Measurements from ENCODE around the gene MRTFA. TPM values are rescaled to one million over a fixed set of nuclear protein-coding genes. Genes with fewer than 3 reads are reported as not detected.
"Not testable (repeated sequence)": the region's sequence is repeated elsewhere in the genome, so short reads cannot be mapped to it uniquely, and the experiment has no call there.

The MRTFA gene
- total RNA-seq, 1 donor from 2014 or later = 12.8 TPM

DNA sequence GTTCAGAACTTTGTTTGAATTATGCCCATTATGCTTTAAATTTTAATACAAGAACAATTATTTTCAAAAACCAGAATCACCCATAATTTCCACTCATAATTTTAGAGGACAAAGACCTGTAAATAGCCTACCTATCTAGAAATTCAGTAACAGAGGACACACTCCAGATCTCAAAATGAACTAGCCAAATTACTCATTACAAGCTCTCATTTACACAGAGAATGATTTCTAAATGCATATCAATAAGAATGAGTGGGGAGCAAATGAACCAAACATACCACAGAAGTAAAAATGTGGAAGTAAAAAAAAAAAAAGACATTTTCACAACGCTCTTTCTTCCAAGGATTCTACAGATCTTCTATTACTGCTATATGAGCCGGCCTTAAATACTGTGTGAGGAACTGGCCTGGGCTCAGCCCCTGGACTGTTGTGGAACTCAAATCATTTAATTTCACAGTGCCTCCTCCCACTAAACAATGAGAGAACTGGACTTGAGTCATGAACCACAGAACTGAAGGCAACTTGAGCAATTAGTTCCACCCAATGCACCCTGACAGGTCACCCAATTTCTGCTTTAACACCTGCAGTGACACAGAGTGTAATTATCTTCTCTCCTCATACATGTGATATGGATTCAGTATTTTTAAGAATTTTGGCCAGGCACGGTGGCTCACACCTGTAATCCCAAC is 8.0 kb downstream of the MRTFA start:
- no peak for ATAC-seq

GRCh38 chr22:40627612-40628011 is 8.9 kb downstream of the MRTFA start:
- peak; percentile 53 for ATAC-seq

More for the DNA sequence above, 8.0 kb downstream of the MRTFA start:
- DNase-seq (ENCODE audit: low spot score) = no peak

DNA sequence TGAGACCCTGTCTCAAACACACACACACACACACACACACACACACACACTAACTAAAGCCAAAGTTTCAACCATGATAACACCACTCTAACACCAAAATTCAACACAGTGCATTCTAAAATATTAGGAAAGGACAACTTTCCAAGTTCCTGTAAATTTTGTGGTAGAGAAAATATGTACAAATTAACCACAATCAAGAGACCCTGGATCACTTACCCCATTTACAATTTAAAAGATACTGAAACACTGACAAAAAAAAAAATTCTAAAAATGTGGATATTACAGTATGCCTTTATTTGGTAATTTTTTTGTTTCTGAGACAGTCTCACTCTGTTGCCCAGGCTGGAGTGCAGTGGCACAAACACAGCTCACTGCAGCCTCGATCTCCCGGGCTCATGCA is 9.7 kb downstream of the MRTFA start:
- ATAC-seq = no peak

More at GRCh38 chr22:40627612-40628011, 8.9 kb downstream of the MRTFA start:
- DNase-seq (ENCODE audit: low spot score) = no peak

GRCh38 chr22:40625794-40626193 is 10.7 kb downstream of the MRTFA start:
- not testable (repeated sequence) for DNase-seq (ENCODE audit: low spot score); ATAC-seq

More for the DNA sequence above, 9.7 kb downstream of the MRTFA start:
- DNase-seq (ENCODE audit: low spot score) = no peak

GRCh38 chr22:40625281-40625680 is 11.2 kb downstream of the MRTFA start:
- DNase-seq (ENCODE audit: low spot score); ATAC-seq: not testable (repeated sequence)

DNA sequence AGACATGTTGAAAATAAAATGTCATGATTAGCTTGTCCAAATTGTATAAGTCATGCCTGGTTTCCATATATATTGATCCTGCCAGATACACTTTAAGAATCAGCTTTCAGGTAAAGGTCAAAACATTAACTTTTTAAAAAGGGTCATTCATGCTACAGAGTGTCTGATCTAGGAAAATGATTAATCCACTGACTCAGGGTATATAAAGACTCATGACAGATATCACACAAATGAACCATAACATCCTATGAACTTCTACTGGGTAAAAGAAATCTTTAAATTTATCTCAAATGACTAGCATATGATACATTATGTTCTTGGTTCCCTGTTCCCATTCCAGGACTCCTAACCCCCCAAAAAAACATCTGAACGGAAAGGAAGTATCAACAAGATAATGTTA is 11.7 kb downstream of the MRTFA start:
- DNase-seq (ENCODE audit: low spot score) (no peak), ATAC-seq (no peak)

GRCh38 chr22:40621309-40622151 is 15.0 kb downstream of the MRTFA start:
- no peak for DNase-seq (ENCODE audit: low spot score)
- ATAC-seq = no peak

DNA sequence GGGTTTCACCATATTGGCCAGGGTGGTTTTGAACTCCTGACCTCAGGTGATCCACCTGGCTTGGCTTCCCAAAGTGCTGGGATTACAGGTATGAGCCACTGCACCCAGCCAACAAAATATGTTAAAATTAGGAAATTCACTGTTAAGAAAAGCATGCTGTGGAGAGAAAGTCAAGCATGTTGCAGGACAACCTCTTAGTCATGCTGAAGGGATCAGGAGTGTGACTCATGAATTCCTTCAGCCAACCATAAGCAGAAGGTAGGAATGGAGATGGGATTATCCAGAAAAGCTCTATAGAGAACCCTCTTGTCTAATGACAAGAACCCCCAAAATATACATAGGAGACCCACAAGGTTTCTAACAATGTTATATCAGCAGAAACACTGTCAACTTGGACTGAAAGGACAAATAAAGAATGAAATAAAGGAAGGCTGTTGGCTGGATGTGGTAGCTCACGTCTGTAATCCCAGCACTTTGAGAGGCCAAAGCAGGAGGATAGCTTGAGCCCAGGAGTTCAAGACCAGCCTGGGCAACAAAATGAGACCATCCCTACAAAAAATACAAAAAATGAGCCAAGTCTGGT is 16.0 kb downstream of the MRTFA start:
- ATAC-seq = no peak
- DNase-seq (ENCODE audit: low spot score) = no peak

DNA sequence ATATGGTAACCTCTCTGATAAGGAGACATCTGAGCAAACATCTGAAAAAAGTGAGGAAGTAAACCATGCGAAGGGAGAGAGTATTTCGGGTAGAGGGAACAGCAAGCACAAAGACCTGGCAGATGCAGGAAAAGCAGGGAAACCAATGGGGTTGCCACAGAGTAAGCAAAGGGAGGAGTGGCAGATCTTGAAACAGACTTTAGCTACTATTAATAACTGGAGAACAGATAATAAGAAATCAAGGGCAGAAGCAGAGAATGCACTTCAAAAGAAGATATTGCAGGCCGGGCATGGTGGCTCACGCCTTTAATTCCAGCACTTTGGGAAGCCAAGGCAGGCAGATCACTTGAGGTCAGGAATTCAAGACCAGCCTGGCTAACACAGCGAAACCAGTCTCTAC is 18.1 kb downstream of the MRTFA start:
- ATAC-seq (no peak), DNase-seq (ENCODE audit: low spot score) (no peak)

- ATAC-seq (no peak), DNase-seq (ENCODE audit: low spot score) (no peak)
Measured at GRCh38 chr22:40616578-40616977, 19.9 kb downstream of the MRTFA start.

DNA sequence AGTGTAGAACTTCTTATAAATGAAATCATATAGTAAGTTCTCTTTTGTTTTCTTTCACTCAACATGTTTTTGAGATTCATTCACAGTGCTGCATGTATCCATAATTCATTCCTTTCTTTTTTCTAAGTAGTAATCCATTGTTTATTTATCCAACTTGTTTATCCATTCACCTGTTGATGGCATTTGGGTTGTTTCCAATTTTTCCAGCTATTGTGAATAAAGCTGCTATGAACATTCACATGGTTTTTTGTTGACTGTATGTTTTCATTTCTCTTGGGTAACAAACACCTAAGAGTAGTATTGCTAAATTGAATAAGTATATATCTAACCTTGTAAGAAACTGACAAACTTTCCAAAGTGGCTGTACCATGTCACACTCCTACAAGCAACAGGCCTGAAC is 23.5 kb downstream of the MRTFA start:
- no peak for ATAC-seq
- no peak for DNase-seq (ENCODE audit: low spot score)

GRCh38 chr22:40612291-40612751 is 24.2 kb downstream of the MRTFA start:
- DNase-seq (ENCODE audit: low spot score) (no peak), ATAC-seq (no peak)

- no peak for DNase-seq (ENCODE audit: low spot score)
- no peak for ATAC-seq
Measured at GRCh38 chr22:40611606-40612005, 24.9 kb downstream of the MRTFA start.

DNA sequence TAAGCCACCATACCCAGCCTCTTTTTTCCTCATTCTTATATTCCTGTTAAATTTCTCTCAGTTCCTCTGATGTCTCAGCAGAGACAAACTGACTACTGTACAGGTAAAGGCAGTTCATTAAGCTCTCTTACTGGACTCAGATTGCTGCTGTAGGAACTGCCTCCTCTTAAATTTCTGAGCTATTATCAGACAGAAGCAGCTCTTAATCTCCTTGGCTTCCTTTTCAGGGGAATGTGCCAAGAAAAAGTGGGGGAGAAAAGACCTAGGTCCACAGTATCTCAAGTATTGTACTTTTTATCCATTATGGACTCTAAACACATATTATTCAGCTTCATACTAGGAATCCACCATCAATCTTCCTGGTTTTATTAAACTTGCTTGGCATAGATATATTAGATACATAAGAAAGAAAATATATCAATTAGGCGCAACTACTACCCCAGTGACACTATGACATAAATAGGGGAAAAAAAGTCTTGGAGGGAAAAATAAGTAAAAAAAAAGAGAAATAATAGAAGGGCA is 26.1 kb downstream of the MRTFA start:
- DNase-seq (ENCODE audit: low spot score) = no peak

GRCh38 chr22:40609216-40609615 is 27.3 kb downstream of the MRTFA start:
- DNase-seq (ENCODE audit: low spot score) = no peak
- no peak for ATAC-seq

More for the DNA sequence above, 26.1 kb downstream of the MRTFA start:
- no peak for ATAC-seq

GRCh38 chr22:40607506-40607905 is 29.0 kb downstream of the MRTFA start:
- peak; percentile 25 for ATAC-seq
- DNase-seq (ENCODE audit: low spot score) = no peak

DNA sequence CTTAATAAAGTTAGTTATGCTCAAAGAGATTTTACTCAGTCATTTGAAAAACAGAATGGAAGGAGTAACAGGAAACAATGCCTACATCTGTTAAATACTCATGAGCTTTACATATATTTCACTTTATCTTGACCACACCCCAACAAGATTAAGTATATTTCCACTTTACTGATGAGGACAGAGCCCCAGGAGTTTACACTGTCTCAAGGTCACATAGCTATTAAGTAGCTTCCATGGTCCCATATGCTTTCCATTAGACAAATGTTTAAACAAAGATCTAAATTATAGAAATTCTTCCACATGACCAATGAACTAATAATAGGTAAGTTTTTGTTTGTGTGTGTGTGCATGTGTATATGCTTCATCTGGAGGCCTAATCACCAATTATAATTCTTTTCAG is 30.2 kb downstream of the MRTFA start:
- DNase-seq (ENCODE audit: low spot score) = no peak
- no peak for ATAC-seq

GRCh38 chr22:40605761-40606160 is 30.8 kb downstream of the MRTFA start:
- ATAC-seq = peak; percentile 41
- DNase-seq (ENCODE audit: low spot score) = no peak

DNA sequence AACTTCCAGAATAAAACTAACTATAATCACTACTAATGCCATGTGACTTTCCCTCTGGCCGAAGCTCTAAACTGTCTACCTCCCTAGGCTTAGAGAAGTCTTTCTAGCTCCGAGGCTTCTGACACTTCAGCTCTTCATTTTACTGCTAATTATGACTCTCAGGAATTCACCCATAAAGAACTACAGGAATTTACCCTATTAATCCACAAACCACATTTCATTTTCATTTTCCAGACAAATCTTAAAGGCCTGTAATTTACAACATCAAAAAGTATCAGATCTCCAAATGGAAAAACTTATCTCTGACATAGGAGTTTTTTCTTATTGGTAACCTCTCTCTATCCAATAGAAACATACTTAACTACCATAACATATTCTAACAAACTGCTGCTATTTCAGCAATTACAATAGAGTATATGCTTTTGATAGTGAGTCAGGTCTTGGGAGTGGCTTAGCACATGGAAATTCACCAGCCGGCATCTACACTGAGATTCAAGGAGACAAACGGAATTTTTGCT is 33.4 kb downstream of the MRTFA start:
- DNase-seq (ENCODE audit: low spot score) (no peak), ATAC-seq (no peak)

DNA sequence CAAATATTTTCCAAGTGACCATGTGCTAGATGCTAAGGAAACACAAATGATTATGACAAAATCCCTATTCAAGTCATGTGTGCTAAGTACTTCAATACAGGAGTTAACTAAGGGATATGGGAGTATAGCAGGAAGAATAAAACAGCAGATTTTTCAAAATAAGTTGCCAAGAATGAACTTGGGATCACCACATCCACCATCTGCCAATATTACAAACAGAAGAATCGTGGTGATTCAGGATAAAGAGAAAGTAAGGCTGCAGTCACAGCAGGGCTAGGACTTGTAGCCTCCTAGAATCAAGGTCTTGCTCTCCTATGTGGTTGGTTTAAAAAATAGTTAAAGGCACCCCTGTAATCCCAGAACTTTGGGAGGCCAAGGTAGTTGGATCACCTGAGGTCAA is 34.3 kb downstream of the MRTFA start:
- ATAC-seq (no peak), DNase-seq (ENCODE audit: low spot score) (no peak)

DNA sequence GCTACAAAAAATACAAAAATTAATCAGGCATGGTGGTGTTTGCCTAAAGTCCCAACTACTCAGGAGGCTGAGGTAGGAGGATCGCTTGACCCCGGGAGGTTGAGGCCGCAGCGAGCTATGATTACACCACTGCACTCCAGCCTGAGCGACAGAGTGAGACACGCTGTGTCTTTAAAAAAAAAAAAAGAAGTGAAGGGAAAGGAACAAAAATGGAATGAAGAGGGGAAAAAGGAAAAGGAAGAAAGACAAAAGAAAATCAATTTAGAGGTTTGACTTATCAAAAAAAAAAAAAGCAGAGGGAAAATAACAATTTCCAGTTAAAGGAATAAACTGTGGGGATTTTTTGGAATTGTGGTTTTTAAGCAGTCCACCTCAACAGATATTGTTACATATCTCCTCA is 36.8 kb downstream of the MRTFA start:
- no peak for DNase-seq (ENCODE audit: low spot score)
- ATAC-seq = no peak

Data from left lobe of liver (tissue), 2 donors.